Activated CD4-positive, alpha-beta T cell treated with anti-CD3 and anti-CD28 coated beads for 36 hours (primary cell): ENCODE results near the gene ZNF580. TPM values are rescaled to one million over a fixed set of nuclear protein-coding genes. Genes with fewer than 3 reads are reported as not detected.
A peak's percentile ranks its signal among the peaks of the same experiment; 100 is the strongest.

ENCODE experiments used
- ATAC-seq: fragments of 200-7000 bp; cut with Tn5 transposase; one replicate; pipeline ENCODE4 v1.10.0; 2021; ENCODE audit warnings: mild to moderate bottlenecking, moderate library complexity
- CTCF ChIA-PET: fragments of 350-600 bp; sonication (Branson Sonifier 250); formaldehyde crosslinking; loops from one replicate; lab custom pipeline; 2021; ENCODE audit warnings: antibody characterized with exemption; lab: Charles Lee
- POLR2A ChIA-PET: fragments of 350-600 bp; sonication (Branson Sonifier 250); formaldehyde crosslinking; loops from one replicate; lab custom pipeline; 2021; ENCODE audit warnings: antibody characterized with exemption, inconsistent platforms; lab: Charles Lee
- DNase-seq: peaks from one replicate; pipeline ENCODE4 v3.0.0-alpha.2; 2020
- H3K27ac Mint-ChIP-seq: one replicate; pipeline ENCODE4 v1.8.0; 2021; ENCODE audit warnings: mixed read lengths
- H3K27me3 Mint-ChIP-seq: one replicate; pipeline ENCODE4 v1.8.0; 2021; ENCODE audit warnings: mixed read lengths
- H3K36me3 Mint-ChIP-seq: one replicate; pipeline ENCODE4 v1.8.0; 2021; ENCODE audit warnings: low read depth, mixed read lengths
- H3K4me1 Mint-ChIP-seq: one replicate; pipeline ENCODE4 v1.8.0; 2021; ENCODE audit warnings: mixed read lengths
- H3K4me3 Mint-ChIP-seq: one replicate; pipeline ENCODE4 v1.8.0; 2021; ENCODE audit warnings: mild to moderate bottlenecking, moderate library complexity, mixed read lengths
- H3K9me3 Mint-ChIP-seq: one replicate; pipeline ENCODE4 v1.8.0; 2021; ENCODE audit warnings: low read depth, mixed read lengths
- intact Hi-C, 2 experiments: fragments of 100-400 bp; cut with DNase I in 1 of 2; cut with micrococcal nuclease in 1 of 2; formaldehyde crosslinking; loops; one replicate each; pipeline versions ENCODE4 v1.14.2 to v1.15.1; 2022 to 2024; cut with DNase I, micrococcal nuclease
- total RNA-seq, 2 experiments: library from RNA; stranded (reverse); gene quantifications; one replicate each; pipeline ENCODE4 v1.2.3, GENCODE V29; 2021

Gene ZNF580
- total RNA-seq, 2 experiments from 2014 or later, result 24.2 to 35.6 TPM

GRCh38 chr19:55615543-55616394, 25.0 kb upstream of the ZNF580 start:
- Mint-ChIP-seq H3K4me3 (no peak overlapping the region), H3K36me3 (peaks cover 32% of the 10 kb centered on the region), H3K9me3 (no peaks in the 10 kb centered on the region), H3K27me3 (no peaks in the 10 kb centered on the region), H3K4me1 (peaks cover 21% of the 10 kb centered on the region), H3K27ac (no peak overlapping the region)
- DNase-seq (no peak), ATAC-seq (no peak)
- POLR2A ChIA-PET, result no interaction called here
- CTCF ChIA-PET, result no interaction called here
- intact Hi-C loops, result no loop called here

DNA sequence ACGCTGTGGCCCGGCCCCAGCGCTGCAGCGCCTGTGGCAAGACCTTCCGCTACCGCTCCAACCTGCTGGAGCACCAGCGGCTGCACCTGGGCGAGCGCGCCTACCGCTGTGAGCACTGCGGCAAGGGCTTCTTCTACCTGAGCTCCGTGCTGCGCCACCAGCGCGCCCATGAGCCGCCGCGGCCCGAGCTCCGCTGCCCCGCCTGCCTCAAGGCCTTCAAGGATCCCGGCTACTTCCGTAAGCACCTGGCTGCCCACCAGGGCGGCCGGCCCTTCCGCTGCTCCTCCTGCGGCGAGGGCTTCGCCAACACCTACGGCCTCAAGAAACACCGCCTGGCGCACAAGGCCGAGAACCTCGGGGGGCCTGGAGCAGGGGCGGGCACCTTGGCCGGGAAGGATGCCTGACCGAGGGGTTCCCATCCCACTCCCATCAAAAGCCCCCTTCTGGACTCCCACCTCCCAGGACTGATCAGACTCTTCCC, 24.4 kb upstream of the ZNF580 start:
- no peak for ATAC-seq
- CTCF ChIA-PET, result no interaction called here

DNA sequence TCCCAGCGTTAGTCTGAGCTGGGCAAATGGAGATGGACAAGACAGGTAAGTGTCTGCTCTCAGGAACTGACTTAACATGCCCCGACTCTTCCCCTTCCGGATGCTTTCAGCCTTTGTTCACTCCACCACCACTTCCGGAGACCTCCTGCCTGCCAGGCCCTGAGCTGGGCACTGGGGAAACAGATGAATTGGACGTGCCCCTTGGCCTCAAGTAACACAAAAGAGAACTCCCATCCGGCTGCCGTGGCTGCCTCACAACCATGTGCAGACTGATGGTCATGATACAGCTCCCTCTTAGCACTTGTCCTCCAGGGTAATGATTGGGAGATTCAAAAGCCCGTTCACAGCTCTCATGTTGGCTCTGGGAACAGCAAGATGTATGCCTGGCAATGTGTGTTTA, 23.4 kb upstream of the ZNF580 start:
- Mint-ChIP-seq H3K36me3 (peaks cover 32% of the 10 kb centered on the region), H3K4me3 (no peak overlapping the region), H3K27me3 (no peaks in the 10 kb centered on the region), H3K27ac (peak overlapping the region; percentile 51), H3K4me1 (peaks cover 22% of the 10 kb centered on the region), H3K9me3 (no peaks in the 10 kb centered on the region)
- POLR2A ChIA-PET, result interaction anchor here (0.6 kb wide), 1 partner anchor 18 kb away, joined by 3 read pairs; the partner anchor contains the start of gene ZNF524
- CTCF ChIA-PET, result interaction anchor here (1.2 kb wide), 1 partner anchor 11 kb away, joined by 8 read pairs; no protein-coding TSS in a partner anchor
- no peak for DNase-seq
- intact Hi-C loops, result no loop called here
- ATAC-seq, result no peak

More for the DNA sequence above, 24.4 kb upstream of the ZNF580 start:
- POLR2A ChIA-PET, result no interaction called here
- Mint-ChIP-seq H3K4me1 (peaks cover 27% of the 10 kb centered on the region), H3K9me3 (no peaks in the 10 kb centered on the region), H3K4me3 (no peak overlapping the region), H3K27me3 (no peaks in the 10 kb centered on the region), H3K36me3 (peaks cover 32% of the 10 kb centered on the region), H3K27ac (no peak overlapping the region)
- intact Hi-C loops, result no loop called here
- no peak for DNase-seq

DNA sequence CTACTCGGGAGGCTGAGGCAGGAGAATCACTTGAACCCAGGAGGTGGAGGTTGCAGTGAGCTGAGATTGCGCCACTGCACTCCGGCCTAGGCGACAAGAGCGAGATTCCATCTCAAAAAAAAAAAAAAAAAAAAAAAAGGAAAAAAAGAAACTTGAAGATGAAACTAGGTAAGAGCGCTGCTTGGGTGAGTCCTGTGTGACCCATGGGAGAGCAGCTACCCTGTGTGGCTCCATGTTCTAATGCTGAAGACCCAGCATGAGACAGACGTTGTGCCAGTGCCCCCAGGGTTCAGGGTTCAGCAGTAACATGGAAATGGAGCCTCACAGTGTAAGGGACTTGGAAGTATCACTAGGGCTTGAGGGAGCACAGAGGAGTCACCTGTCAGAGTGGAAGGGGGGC, 22.4 kb upstream of the ZNF580 start:
- DNase-seq, result no peak
- H3K27me3 Mint-ChIP-seq, result no peaks in the 10 kb centered on the region
- no peaks in the 10 kb centered on the region for H3K9me3 Mint-ChIP-seq
- ATAC-seq, result no peak
- POLR2A ChIA-PET, result no interaction called here
- peaks cover 24% of the 10 kb centered on the region for H3K4me1 Mint-ChIP-seq
- no peak overlapping the region for H3K4me3 Mint-ChIP-seq
- peaks cover 24% of the 10 kb centered on the region for H3K36me3 Mint-ChIP-seq
- intact Hi-C loops, result no loop called here
- CTCF ChIA-PET, result interaction anchor here (0.9 kb wide), 1 partner anchor 14 kb away, joined by 3 read pairs; no protein-coding TSS in a partner anchor
- no peak overlapping the region for H3K27ac Mint-ChIP-seq

DNA sequence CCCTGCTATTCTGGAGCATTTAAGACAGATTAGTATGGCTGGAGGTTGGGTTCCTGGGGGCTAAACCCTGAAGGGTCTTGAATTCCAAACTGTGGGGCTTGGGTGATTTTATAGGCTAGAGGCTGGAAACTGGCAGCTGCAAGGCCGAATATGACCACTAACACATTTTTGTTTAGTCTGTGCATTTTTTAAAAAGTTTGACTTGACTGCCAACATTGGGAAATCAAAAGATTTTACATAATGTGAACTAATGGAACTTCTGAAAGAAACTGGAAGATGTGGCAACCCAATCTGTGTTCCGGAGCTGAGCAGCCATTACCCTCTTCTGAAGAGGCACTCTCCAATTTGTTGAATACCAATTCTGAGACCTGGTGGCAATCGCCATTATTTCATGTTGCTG, 21.5 kb upstream of the ZNF580 start:
- H3K36me3 Mint-ChIP-seq, result peaks cover 26% of the 10 kb centered on the region
- intact Hi-C loops, result no loop called here

GRCh38 chr19:55620410-55621204, 20.2 kb upstream of the ZNF580 start:
- H3K4me3 Mint-ChIP-seq, result no peak overlapping the region
- ChIA-PET POLR2A (interaction anchor here (1.0 kb wide), 1 partner anchor 14 kb away, joined by 4 read pairs; no protein-coding TSS in a partner anchor), CTCF (interaction anchor here (0.8 to 2.4 kb wide), 5 partner anchors 12 to 502 kb away, joined by 3 to 18 read pairs (median 3); partner anchors contain the start of gene ZNF865)
- H3K4me1 Mint-ChIP-seq, result peaks cover 39% of the 10 kb centered on the region
- intact Hi-C loops, result loop anchor here in 1 of 2 experiments (2.0 kb wide), 1 partner anchor 14 kb away; no protein-coding TSS in a partner anchor
- peak overlapping the region; percentile 69 for H3K27ac Mint-ChIP-seq
- peak; percentile 55 for DNase-seq
- peaks cover 26% of the 10 kb centered on the region for H3K36me3 Mint-ChIP-seq
- H3K9me3 Mint-ChIP-seq, result no peaks in the 10 kb centered on the region
- ATAC-seq, result peak; percentile 7
- H3K27me3 Mint-ChIP-seq, result no peaks in the 10 kb centered on the region

More for the DNA sequence above, 21.5 kb upstream of the ZNF580 start:
- DNase-seq (no peak), ATAC-seq (no peak)
- CTCF ChIA-PET, result interaction anchor here (2.4 kb wide), 1 partner anchor 13 kb away, joined by 18 read pairs; the partner anchor contains the start of gene ZNF865
- H3K4me3 Mint-ChIP-seq, result no peak overlapping the region
- H3K27me3 Mint-ChIP-seq, result no peaks in the 10 kb centered on the region
- peaks cover 31% of the 10 kb centered on the region for H3K4me1 Mint-ChIP-seq
- H3K27ac Mint-ChIP-seq, result no peak overlapping the region
- POLR2A ChIA-PET, result no interaction called here
- no peaks in the 10 kb centered on the region for H3K9me3 Mint-ChIP-seq

DNA sequence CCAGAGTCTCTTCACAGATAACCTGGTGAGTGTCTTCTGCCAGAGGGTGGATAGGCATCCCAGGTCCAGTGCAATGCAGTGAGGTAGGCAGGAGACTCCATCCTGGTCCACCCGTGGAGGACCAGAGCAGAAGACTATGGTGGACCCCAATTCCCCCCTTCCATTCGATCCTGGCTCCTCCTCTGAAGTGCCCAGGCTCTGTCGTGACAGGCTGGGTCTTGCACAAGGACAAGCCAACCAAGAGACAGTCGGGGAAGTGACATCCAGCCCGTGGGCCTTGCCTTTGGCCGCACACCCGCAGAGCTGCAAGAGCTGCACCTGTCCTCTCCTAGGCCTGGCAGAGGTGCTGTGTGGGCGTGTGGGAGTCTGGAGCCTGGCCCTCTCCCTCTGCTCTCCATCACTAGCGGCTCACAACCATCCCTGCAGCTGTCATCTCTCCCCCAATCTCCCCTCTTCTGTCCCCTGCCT, 19.6 kb upstream of the ZNF580 start:
- ATAC-seq (no peak), DNase-seq (no peak)
- peaks cover 45% of the 10 kb centered on the region for H3K4me1 Mint-ChIP-seq
- H3K27me3 Mint-ChIP-seq, result no peaks in the 10 kb centered on the region
- H3K36me3 Mint-ChIP-seq, result peaks cover 26% of the 10 kb centered on the region
- no peaks in the 10 kb centered on the region for H3K9me3 Mint-ChIP-seq
- no peak overlapping the region for H3K4me3 Mint-ChIP-seq
- ChIA-PET POLR2A (interaction anchor here (1.0 kb wide), 1 partner anchor 15 kb away, joined by 4 read pairs; no protein-coding TSS in a partner anchor), CTCF (interaction anchor here (0.8 to 2.4 kb wide), 3 partner anchors 15 to 501 kb away, joined by 3 to 18 read pairs (median 3); partner anchors contain the start of gene ZNF865)
- no peak overlapping the region for H3K27ac Mint-ChIP-seq
- intact Hi-C loops, result loop anchor here in 1 of 2 experiments (2.0 kb wide), 1 partner anchor 14 kb away; no protein-coding TSS in a partner anchor

GRCh38 chr19:55621673-55622231, 19.1 kb upstream of the ZNF580 start:
- DNase-seq (no peak), ATAC-seq (no peak)
- Mint-ChIP-seq H3K9me3 (no peaks in the 10 kb centered on the region), H3K4me1 (peaks cover 50% of the 10 kb centered on the region), H3K4me3 (no peak overlapping the region), H3K36me3 (peaks cover 22% of the 10 kb centered on the region), H3K27ac (no peak overlapping the region), H3K27me3 (no peaks in the 10 kb centered on the region)
- POLR2A ChIA-PET, result no interaction called here
- intact Hi-C loops, result loop anchor here in 1 of 2 experiments (2.0 kb wide), 1 partner anchor 15 kb away; no protein-coding TSS in a partner anchor
- CTCF ChIA-PET, result interaction anchor here (1.5 to 2.4 kb wide), 2 partner anchors 10 to 15 kb away, joined by 4 to 18 read pairs; partner anchors contain the start of gene ZNF865

DNA sequence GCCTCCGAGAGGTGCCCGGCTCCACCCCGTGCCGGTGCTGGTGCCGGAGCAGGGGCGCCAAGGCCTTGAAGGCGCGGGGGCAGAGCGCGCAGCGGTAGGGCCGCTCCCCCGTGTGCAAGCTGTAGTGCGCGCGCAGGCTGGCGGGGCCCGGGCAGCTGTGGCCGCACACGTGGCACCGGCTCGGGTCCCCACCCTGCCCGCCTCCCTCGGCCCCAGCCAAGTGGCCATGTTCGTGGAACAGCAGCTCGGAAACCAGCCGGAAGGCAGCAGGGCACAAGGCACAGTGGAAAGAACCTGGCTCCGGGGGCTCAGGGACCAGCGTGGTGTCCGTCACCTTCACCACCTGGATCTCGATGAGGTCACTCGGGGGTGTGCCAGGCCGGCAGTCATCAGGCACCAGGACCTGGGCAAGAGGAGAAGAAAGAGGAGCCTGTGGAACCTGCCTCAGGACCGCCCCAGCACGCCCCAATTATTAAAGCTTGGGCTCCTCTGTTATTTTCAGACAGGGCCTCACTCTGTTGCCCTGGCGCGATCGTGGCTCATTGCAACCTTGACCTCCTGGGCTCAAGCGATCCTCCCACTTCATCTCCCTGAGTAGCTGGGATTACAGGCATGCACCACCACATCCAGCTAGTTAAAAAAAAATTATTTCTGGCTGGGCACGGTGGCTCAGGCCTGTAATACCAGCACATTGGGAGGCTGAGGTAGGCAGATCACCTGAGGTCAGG, 18.4 kb upstream of the ZNF580 start:
- Mint-ChIP-seq H3K27me3 (no peaks in the 10 kb centered on the region), H3K4me3 (no peak overlapping the region), H3K4me1 (peaks cover 56% of the 10 kb centered on the region), H3K27ac (no peak overlapping the region), H3K36me3 (peaks cover 17% of the 10 kb centered on the region), H3K9me3 (no peaks in the 10 kb centered on the region)
- DNase-seq (no peak), ATAC-seq (no peak)
- CTCF ChIA-PET, result interaction anchor here (0.6 to 1.7 kb wide), 5 partner anchors 9 to 479 kb away, joined by 3 to 6 read pairs (median 5); no protein-coding TSS in a partner anchor
- intact Hi-C loops, result no loop called here
- POLR2A ChIA-PET, result no interaction called here

GRCh38 chr19:55623130-55623529, 17.7 kb upstream of the ZNF580 start:
- H3K9me3 Mint-ChIP-seq, result no peaks in the 10 kb centered on the region
- ATAC-seq (no peak), DNase-seq (no peak)
- H3K36me3 Mint-ChIP-seq, result peaks cover 14% of the 10 kb centered on the region
- H3K4me1 Mint-ChIP-seq, result peaks cover 56% of the 10 kb centered on the region
- ChIA-PET CTCF (interaction anchor here (0.8 to 1.7 kb wide), 4 partner anchors 8 to 119 kb away, joined by 3 to 6 read pairs (median 4); no protein-coding TSS in a partner anchor), POLR2A (no interaction called here)
- no peak overlapping the region for H3K4me3 Mint-ChIP-seq
- no peaks in the 10 kb centered on the region for H3K27me3 Mint-ChIP-seq
- H3K27ac Mint-ChIP-seq, result no peak overlapping the region
- intact Hi-C loops, result no loop called here
